ENCODE results near the gene DGKB.

DGKB gene

DNA sequence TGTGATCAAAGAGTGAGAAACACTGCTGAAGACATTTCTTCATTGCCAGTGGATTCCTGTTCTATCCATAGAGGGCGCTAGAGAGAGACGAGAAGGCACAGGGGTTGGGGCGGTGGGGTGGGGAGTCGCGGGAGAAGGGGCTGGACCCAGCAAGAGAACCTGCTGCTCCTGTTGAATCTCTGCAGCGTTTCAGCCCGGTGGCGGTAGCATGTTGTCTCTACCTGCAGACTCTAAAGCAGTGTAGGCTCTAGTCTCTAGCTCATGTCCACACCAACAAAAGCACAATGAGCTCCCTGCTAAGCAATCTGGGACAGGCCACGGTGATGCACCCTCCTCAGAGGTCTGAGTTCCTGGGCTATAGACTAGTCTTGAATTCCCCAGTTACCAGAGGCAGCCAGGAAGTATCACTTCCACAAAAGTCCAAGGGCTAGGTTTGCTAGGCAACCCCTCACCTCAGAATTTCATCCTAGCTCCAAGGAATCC lies 167.7 kb downstream of the DGKB start:
- H3K4me1 ChIP-seq (ENCODE audit: low read length) = no peaks in the 10 kb centered on the region
- H3F3A ChIP-seq (ENCODE audit: insufficient read depth, low read length) = no peaks in the 10 kb centered on the region
- no peaks in the 10 kb centered on the region for H3K27me3 ChIP-seq (replicated peaks; ENCODE audit: insufficient read depth, low read length)
- no peaks in the 10 kb centered on the region for H3K36me3 ChIP-seq (replicated peaks; ENCODE audit: insufficient read depth, low read length)
- H3K79me2 ChIP-seq (ENCODE audit: low read length) = no peaks in the 10 kb centered on the region
- no peaks in the 10 kb centered on the region for H4K20me1 ChIP-seq (ENCODE audit: insufficient read depth, low read length)
- H3K9me2 ChIP-seq (replicated peaks; ENCODE audit: insufficient read depth, low read length) = no peaks in the 10 kb centered on the region
- H2AFZ ChIP-seq (ENCODE audit: low read length) = no peak overlapping the region
- H3K4me3 ChIP-seq (ENCODE audit: low read length) = no peak overlapping the region
- DNase-seq = no peak
- no peak for TF ChIP-seq EZH2phosphoT487 (IDR thresholded peaks at IDR 0.05; ENCODE audit: low read length)
- TF ChIP-seq, protein P1, sequence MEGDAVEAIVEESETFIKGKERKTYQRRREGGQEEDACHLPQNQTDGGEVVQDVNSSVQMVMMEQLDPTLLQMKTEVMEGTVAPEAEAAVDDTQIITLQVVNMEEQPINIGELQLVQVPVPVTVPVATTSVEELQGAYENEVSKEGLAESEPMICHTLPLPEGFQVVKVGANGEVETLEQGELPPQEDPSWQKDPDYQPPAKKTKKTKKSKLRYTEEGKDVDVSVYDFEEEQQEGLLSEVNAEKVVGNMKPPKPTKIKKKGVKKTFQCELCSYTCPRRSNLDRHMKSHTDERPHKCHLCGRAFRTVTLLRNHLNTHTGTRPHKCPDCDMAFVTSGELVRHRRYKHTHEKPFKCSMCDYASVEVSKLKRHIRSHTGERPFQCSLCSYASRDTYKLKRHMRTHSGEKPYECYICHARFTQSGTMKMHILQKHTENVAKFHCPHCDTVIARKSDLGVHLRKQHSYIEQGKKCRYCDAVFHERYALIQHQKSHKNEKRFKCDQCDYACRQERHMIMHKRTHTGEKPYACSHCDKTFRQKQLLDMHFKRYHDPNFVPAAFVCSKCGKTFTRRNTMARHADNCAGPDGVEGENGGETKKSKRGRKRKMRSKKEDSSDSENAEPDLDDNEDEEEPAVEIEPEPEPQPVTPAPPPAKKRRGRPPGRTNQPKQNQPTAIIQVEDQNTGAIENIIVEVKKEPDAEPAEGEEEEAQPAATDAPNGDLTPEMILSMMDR (IDR thresholded peaks at IDR 0.05; ENCODE audit: low read length) = 0 out of 2 replicates have a peak, but pooled peaks have one; percentile 6
- no peak overlapping the region for H3K27ac ChIP-seq (ENCODE audit: low read length)
- no peak overlapping the region for H3K4me2 ChIP-seq (ENCODE audit: low read depth, low read length)
- no peaks in the 10 kb centered on the region for H3K9me3 ChIP-seq (replicated peaks; ENCODE audit: insufficient read depth, low read length)
- H3K9ac ChIP-seq (ENCODE audit: low read length) = no peak overlapping the region

GRCh38 chr7:14720785-14721184 lies 181.8 kb downstream of the DGKB start:
- H4K20me1 ChIP-seq (ENCODE audit: insufficient read depth, low read length) = no peaks in the 10 kb centered on the region
- H3K79me2 ChIP-seq (ENCODE audit: low read length) = no peaks in the 10 kb centered on the region
- H3K9ac ChIP-seq (ENCODE audit: low read length) = no peak overlapping the region
- H3K4me2 ChIP-seq (ENCODE audit: low read depth, low read length) = no peak overlapping the region
- H3K36me3 ChIP-seq (replicated peaks; ENCODE audit: insufficient read depth, low read length) = no peaks in the 10 kb centered on the region
- H3K27me3 ChIP-seq (replicated peaks; ENCODE audit: insufficient read depth, low read length) = no peaks in the 10 kb centered on the region
- no peak overlapping the region for H3K4me3 ChIP-seq (ENCODE audit: low read length)
- no peaks in the 10 kb centered on the region for H3K9me3 ChIP-seq (replicated peaks; ENCODE audit: insufficient read depth, low read length)
- no peak overlapping the region for H2AFZ ChIP-seq (ENCODE audit: low read length)
- H3F3A ChIP-seq (ENCODE audit: insufficient read depth, low read length) = no peaks in the 10 kb centered on the region
- no peaks in the 10 kb centered on the region for H3K9me2 ChIP-seq (replicated peaks; ENCODE audit: insufficient read depth, low read length)
- no peak overlapping the region for H3K27ac ChIP-seq (ENCODE audit: low read length)
- H3K4me1 ChIP-seq (ENCODE audit: low read length) = no peaks in the 10 kb centered on the region
- no peak for DNase-seq
- TF ChIP-seq, protein P1 (IDR thresholded peaks at IDR 0.05; ENCODE audit: low read length) = no peak
- no peak for TF ChIP-seq EZH2phosphoT487 (IDR thresholded peaks at IDR 0.05; ENCODE audit: low read length)
- no peak for TF ChIP-seq EZH2 (optimal IDR thresholded peaks at IDR 0.05; ENCODE audit: low read depth, low read length)

DNA sequence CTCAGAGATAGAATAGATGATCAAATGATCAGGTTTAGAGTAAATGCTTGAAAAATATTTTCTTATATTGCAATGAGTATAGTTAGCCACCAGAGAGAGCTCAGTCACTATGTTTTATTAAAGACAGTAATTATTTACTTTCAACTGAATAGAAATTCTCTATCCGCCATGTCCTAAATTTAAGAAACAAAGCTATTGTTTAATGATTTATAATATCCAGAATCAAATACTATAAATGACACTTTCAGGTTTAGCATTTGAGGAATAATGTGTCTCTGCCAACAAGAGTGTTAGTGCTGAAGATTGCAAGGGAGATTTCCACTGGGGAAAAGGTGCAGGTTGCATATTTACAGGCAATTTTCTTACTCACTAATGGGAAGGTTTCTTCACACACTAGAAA lies 184.7 kb downstream of the DGKB start:
- Histone ChIP-seq H2AFZ (ENCODE audit: low read length) (no peak overlapping the region), H3K9ac (ENCODE audit: low read length) (no peak overlapping the region)

More for the DNA sequence above, 184.7 kb downstream of the DGKB start:
- Histone ChIP-seq H3K27me3 (replicated peaks; ENCODE audit: insufficient read depth, low read length) (no peaks in the 10 kb centered on the region), H3K27ac (ENCODE audit: low read length) (no peak overlapping the region), H3K4me3 (ENCODE audit: low read length) (no peak overlapping the region), H3K4me2 (ENCODE audit: low read depth, low read length) (no peak overlapping the region), H3K79me2 (ENCODE audit: low read length) (no peaks in the 10 kb centered on the region), H3F3A (ENCODE audit: insufficient read depth, low read length) (no peaks in the 10 kb centered on the region), H3K36me3 (replicated peaks; ENCODE audit: insufficient read depth, low read length) (no peaks in the 10 kb centered on the region), H3K9me3 (replicated peaks; ENCODE audit: insufficient read depth, low read length) (no peaks in the 10 kb centered on the region), H3K9me2 (replicated peaks; ENCODE audit: insufficient read depth, low read length) (no peaks in the 10 kb centered on the region), H3K4me1 (ENCODE audit: low read length) (no peaks in the 10 kb centered on the region), H4K20me1 (ENCODE audit: insufficient read depth, low read length) (no peaks in the 10 kb centered on the region)
- no peak for TF ChIP-seq EZH2phosphoT487 (IDR thresholded peaks at IDR 0.05; ENCODE audit: low read length)
- TF ChIP-seq, protein P1 (IDR thresholded peaks at IDR 0.05; ENCODE audit: low read length) = peak; percentile 46
- no peak for DNase-seq

Measured in MM.1S (cell line).